KBM-7 (cell line): ENCODE data around the gene ZDHHC3.

Experiments used
- DNase-seq: peaks from one replicate; pipeline ENCODE4 v3.0.0-alpha.2; 2015
- in situ Hi-C: fragments of 300-500 bp; cut with MboI; formaldehyde crosslinking; loops from 2 replicates; pipeline ENCODE4 v1.14.3; 2020; ENCODE audit warnings: low sequenced_read_pairs, low pct_unique_long_range_greater_than_20kb, mixed read lengths

The ZDHHC3 gene

DNA sequence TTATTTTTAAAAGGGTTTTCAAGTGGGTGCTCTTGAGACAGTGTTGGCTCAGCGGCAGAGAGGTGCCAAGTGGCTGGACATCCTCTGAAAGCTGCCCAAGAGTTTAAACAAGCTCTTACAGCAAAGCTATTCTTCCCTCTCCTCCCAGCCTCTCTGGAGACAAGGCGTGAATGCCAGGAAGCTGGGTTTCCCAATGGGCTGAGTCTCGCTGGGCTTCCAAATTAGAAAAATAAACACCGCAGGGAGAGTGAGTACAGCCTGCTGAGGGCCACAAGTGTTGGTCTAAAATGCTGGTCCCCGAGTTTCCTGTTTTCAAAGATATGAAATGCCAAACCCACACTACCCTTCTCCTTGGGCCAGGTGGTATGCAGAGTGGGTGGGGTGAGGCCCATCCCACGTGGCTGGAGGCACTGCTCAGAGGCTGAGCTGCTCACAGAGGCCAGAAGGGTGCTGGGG is 36.4 kb downstream of the ZDHHC3 start:
- no peak for DNase-seq

GRCh38 chr3:44932986-44933944 is 42.7 kb downstream of the ZDHHC3 start:
- DNase-seq: no peak
- in situ Hi-C loops: no loop called here

More for the DNA sequence above, 36.4 kb downstream of the ZDHHC3 start:
- in situ Hi-C loops: no loop called here

DNA sequence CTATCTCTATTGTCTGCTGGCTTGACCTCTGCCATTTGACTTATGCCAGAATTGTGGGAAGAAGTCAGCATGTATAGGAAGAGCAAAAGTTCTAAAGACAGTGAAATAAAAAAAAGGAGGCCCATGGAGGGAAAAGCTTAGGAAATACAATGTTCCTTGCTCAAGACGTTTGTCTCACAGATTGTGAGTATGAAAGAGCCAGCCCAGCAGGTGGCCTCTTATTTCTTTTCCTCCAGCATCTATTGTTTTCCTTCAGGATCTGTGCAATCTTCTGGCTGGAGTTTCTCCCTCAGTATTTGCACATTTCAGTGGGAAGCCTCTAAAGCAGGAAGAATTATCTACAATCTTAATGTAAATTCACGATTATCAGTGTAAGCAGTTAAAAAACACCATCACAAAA is 43.7 kb downstream of the ZDHHC3 start:
- DNase-seq: no peak
- in situ Hi-C loops: no loop called here

- DNase-seq: no peak
- in situ Hi-C loops: no loop called here
Observed at GRCh38 chr3:44931791-44932190, 44.2 kb downstream of the ZDHHC3 start.

DNA sequence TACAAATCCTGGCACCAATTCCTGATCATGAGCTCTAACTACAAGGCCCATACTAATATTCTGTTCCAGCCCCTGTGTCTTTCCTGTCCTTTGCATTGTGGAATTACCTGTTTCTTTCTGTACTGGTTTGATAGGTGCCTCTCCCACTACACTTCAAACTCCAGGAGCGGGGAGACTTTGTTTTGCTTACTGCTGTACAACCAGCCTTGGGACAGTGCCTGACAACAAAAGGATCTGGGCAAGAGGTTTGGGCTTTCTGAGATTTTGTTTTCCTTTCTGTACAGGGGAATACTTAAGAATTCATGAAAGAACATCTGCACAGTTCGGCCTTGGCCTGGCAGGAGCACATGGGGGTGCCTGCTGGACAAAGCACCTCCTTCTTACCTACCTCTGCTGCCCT is 45.1 kb downstream of the ZDHHC3 start:
- in situ Hi-C loops: no loop called here
- DNase-seq: no peak

- DNase-seq: no peak
- in situ Hi-C loops: no loop called here
Observed at GRCh38 chr3:44929782-44930181, 46.2 kb downstream of the ZDHHC3 start.

- in situ Hi-C loops: no loop called here
- no peak for DNase-seq
Observed at GRCh38 chr3:44927371-44927770, 48.6 kb downstream of the ZDHHC3 start.

GRCh38 chr3:44926921-44927320 is 49.1 kb downstream of the ZDHHC3 start:
- DNase-seq: no peak
- in situ Hi-C loops: no loop called here

DNA sequence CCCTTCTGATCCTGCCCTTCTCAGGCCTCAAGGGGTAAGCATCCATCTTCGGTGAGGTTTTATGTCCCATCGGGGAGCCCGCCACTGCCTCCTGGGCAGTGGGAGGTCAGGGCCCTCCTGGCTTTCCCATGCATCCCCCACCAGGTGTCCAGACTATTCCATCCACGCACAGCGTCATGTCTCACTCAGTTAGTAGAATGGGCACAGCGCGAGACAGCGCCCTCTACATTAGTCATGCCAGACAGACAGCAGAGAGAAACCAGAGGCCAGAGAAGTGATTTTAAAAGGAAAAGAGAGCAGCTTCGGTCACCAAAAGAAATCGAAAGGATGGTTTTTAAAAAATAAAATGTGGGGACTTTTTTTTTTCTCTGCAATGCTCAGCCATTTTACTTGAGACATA is 49.8 kb downstream of the ZDHHC3 start:
- no peak for DNase-seq
- in situ Hi-C loops: no loop called here

- in situ Hi-C loops: no loop called here
- no peak for DNase-seq
Observed at GRCh38 chr3:44924457-44925084, 51.4 kb downstream of the ZDHHC3 start.

DNA sequence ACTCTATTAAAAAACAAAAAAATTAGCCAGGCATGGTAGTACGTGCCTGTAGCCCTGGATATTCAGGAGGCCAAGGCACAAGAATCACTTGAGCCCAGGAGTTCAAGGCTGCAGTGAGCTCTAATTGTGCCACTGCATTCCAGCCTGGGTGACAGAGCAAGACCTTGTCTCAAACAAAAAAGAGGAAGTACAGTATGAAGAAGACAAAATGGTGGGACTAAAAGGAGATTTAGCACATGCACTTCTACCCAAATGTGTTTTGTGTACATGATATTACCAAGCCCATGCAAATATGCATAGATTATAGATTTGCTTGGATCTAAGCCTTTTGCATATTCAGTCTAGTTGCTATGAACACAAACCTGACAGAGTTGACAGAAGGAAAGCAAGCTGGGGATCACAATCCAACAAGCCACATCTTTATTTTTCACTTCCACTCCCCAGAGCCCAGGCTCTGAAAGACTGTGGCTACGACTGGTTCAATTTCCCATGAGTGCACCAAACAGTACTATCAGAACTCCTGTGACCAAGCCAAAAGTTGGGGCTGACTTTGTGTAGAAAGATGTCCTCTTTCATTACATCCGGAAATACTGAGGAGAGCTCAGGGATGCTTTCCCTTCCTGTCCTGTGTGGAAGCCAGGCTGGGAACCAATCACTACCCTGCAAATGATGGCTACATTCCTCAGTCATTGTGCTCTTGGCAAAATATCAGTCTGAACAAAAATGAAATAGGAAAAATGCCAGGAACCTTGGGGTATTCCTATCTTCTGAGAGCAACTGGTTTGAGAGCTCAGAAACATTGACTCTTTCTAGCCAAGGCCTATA is 52.1 kb downstream of the ZDHHC3 start:
- in situ Hi-C loops: no loop called here

DNA sequence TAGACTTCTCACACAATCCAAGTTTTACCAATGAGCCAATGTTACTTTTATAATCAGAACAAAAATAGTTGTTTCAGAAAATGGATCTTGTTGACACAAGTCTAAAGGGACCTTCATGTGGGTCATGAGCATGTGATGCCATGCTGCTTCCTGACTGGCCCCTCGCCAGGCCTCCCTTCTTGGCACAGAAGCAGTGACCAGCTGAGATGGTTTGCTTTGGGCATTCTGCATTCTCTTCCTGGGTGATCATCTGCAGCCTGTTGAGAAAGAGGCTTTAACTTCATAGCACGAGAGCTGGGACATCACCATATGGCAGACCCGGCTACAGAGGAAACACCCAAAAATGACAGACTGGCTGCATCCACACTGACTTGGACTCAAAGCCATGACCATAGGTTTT is 55.9 kb downstream of the ZDHHC3 start:
- no peak for DNase-seq
- in situ Hi-C loops: no loop called here

More for the DNA sequence above, 52.1 kb downstream of the ZDHHC3 start:
- DNase-seq: peak; percentile 40

- in situ Hi-C loops: no loop called here
Observed at GRCh38 chr3:44918581-44918980, 57.4 kb downstream of the ZDHHC3 start.

GRCh38 chr3:44918087-44918486 is 57.9 kb downstream of the ZDHHC3 start:
- no peak for DNase-seq
- in situ Hi-C loops: no loop called here

More at GRCh38 chr3:44918581-44918980, 57.4 kb downstream of the ZDHHC3 start:
- DNase-seq: no peak

DNA sequence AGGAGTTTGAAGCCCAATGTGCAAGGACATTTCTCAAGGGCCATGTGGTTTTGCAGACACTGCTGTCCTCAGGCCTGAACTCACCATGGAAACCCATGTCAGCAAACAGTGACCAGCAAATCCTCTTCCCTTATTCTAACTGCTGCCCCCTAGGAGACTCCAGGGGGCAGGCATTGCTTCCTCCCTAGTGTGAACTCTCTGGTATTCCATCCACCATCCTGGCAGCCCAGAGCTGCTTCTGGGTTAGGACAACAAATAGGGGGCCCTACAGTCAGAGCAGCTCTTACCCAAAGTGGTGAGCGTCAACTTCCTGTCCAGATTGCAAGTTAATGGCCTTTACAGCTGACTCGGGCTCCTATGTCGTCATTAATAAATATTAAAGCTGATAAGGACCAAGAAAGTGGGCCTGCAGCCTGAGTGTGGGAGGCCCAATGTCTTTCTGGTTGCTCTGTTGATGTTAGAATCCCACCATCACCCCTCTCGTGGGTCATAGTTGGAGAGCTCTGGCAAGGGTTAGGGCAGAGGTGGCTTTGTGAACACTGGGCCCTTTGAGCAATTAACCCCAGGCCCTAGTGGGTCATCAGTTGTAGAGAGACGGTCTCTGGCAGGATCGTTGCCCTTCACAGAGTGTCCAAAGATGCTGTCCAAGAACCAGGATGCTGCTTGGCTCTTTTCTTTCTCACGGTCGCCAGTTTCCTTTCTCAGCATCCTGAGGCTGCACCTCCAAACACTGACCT is 60.1 kb downstream of the ZDHHC3 start:
- in situ Hi-C loops: no loop called here
- DNase-seq: no peak

- peak; percentile 28 for DNase-seq
- in situ Hi-C loops: no loop called here
Observed at GRCh38 chr3:44914936-44915335, 61.0 kb downstream of the ZDHHC3 start.

DNA sequence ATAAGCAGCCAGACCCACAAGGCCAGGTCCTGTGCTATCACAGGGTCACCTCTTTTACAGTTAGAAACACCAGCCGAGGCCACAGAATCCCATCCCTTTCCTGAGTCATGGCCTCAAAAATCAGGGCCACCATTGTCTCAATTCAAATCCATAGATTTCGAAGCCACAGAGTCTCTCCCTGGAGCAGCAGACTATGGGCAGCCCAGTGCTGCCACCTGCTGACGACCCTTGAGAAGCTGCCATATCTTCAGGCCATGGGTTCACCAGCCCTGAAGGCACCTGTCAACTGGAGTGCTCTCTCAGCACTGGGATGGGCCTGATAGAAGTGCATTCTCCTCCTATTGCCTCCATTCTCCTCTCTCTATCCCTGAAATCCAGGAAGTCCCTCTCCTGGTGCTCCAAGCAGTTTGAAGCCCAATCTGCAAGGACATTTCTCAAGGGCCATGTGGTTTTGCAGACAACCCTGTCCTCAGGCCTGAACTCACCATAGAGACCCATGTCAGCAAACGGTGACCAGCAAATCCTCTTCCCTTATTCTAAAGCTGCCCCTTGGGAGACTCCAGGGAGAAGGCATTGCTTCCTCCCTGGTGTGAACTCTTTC is 62.0 kb downstream of the ZDHHC3 start:
- in situ Hi-C loops: no loop called here

GRCh38 chr3:44910693-44911092 is 65.3 kb downstream of the ZDHHC3 start:
- no peak for DNase-seq
- in situ Hi-C loops: no loop called here

More for the DNA sequence above, 62.0 kb downstream of the ZDHHC3 start:
- peak; percentile 71 for DNase-seq
